GM12872 (cell line): ENCODE measurements around the gene DNASE1L2.

Source experiments
- TF ChIP-seq, protein P1 (sequence below): IDR thresholded peaks from 3 replicates; pipeline ENCODE4 v1.5.1; 2011; ENCODE audit warnings: low read depth, mild to moderate bottlenecking, low read length, moderate library complexity; ENCODE audit not compliant: insufficient read depth

DNASE1L2 gene

DNA sequence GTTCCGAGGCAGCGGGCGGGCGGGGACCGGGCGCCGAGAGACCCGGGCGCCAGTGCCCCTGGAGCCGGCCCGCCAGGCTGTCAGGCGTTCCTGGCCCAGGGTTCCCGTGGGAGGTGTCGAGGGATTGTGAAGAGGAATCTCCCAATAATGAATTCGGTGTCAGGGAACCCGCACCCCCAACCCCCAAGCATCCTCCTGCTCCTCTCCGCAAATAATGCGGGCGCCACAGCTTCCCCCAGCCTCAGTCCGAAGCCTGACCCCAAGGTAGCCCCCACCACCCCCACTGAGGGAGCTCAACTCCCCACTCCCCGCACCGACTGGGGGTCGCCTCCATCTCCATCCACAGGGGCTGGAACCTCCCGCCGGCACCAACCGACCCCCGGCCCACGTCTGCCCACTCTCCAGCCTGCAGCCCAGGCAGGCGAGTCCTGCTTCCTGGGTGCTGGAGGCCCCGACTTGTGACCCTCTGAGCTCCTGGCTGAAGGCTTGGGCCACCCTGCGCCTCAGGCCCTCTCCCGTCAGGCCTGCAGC lies 39.2 kb upstream of the DNASE1L2 start:
- TF ChIP-seq, protein P1, sequence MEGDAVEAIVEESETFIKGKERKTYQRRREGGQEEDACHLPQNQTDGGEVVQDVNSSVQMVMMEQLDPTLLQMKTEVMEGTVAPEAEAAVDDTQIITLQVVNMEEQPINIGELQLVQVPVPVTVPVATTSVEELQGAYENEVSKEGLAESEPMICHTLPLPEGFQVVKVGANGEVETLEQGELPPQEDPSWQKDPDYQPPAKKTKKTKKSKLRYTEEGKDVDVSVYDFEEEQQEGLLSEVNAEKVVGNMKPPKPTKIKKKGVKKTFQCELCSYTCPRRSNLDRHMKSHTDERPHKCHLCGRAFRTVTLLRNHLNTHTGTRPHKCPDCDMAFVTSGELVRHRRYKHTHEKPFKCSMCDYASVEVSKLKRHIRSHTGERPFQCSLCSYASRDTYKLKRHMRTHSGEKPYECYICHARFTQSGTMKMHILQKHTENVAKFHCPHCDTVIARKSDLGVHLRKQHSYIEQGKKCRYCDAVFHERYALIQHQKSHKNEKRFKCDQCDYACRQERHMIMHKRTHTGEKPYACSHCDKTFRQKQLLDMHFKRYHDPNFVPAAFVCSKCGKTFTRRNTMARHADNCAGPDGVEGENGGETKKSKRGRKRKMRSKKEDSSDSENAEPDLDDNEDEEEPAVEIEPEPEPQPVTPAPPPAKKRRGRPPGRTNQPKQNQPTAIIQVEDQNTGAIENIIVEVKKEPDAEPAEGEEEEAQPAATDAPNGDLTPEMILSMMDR, result no peak

DNA sequence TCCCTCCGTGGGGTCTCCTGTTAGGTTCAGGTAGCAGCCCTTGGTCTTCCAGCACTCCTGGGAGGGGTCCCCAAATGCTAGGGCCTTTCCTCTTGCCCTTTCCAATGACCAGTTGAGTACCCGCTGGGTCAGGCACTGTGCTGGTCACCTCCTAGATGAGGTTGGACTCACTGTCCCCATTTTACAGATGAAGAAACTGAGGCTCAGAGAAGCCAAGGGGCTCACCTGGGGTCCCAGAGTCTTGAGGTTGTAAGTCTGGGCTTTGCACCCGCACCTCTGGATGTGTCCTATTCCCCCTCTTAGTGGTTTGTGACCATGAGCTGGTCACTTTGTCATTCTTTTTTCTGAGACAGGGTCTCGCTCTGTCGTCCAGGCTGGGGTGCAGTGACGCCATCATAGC lies 38.5 kb upstream of the DNASE1L2 start:
- TF ChIP-seq, protein P1, result no peak

DNA sequence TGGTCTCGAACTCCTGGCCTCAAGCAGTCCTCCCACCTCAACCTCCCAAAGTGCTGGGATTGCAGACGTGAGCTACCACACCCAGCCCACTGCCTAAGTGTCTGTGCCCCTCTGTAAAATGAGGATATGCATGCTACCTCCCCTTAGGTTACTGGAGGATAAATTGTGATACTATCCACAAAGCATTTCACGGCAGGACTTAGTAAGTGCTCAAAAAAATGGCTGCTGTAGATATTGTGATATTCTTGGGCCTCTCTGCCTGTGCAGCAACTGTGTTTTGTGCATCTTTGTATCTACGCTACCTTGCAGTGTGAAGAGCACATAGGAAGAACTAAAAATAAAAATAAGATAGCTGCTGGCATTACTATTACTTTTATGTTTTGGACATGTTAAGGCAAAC lies 38.0 kb upstream of the DNASE1L2 start:
- TF ChIP-seq, protein P1, result no peak

DNA sequence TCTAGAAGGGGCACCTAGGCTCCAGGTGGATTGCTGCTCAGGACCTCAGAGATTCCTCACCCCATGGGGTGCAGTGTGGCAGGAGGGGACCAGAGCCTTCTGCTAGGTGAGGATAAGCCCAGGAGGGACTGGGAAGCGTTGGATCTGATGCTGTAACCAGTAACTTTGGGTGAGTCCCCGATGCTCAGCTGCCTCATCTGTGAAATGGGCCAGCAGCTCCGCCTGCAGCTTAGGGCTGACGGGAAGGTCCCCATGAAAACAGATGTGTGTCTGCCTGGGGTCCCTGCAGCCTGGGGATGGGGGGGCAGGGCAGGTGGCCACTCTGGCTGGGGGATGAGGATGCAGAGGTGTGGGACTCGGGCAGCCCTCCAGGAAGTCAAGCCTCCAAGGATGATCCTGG lies 37.1 kb upstream of the DNASE1L2 start:
- TF ChIP-seq, protein P1, result no peak

DNA sequence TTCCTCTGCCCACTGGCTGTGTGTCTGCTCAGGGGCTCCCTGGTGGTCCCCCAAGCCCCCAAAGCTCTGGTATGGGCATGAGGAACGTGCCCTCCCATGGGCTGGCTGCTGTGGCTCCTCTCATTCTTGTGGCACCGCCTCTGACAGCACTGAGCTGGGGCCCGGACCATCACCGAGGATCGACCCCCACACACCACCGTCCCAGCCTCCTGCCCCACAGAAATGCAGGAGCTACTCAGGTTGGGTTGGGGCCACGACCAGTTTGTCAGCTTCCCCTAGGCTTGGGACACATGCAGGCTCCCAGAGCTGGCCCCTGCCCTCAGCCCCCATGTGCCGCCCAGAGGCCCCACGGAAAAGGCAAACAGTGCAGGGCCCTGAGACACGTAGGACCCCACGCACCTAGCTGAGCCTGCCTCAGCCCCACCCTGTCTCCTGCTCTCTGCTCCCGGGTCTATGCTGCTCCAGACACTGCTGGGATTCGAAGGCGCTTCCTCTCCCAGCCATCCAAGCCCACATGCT lies 36.6 kb upstream of the DNASE1L2 start:
- TF ChIP-seq, protein P1, result no peak

DNA sequence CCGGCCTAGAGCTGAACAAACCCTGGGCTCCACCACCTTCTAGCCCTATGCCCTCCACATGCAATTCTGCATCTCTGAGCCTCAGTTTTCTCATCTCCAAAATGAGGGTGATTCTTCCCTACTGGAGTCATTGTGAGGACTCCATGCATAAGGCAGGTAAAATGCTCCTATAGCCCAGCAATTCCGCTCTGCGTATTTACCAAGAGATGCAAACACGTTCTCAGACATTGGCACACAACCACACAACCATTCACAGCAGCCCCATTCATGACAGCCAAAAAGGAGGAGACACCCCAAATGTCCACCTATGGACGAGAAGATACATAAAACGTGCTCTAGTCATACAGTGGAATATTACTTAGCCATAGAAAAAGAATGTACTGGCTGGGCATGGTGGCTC lies 35.9 kb upstream of the DNASE1L2 start:
- TF ChIP-seq, protein P1, result no peak

DNA sequence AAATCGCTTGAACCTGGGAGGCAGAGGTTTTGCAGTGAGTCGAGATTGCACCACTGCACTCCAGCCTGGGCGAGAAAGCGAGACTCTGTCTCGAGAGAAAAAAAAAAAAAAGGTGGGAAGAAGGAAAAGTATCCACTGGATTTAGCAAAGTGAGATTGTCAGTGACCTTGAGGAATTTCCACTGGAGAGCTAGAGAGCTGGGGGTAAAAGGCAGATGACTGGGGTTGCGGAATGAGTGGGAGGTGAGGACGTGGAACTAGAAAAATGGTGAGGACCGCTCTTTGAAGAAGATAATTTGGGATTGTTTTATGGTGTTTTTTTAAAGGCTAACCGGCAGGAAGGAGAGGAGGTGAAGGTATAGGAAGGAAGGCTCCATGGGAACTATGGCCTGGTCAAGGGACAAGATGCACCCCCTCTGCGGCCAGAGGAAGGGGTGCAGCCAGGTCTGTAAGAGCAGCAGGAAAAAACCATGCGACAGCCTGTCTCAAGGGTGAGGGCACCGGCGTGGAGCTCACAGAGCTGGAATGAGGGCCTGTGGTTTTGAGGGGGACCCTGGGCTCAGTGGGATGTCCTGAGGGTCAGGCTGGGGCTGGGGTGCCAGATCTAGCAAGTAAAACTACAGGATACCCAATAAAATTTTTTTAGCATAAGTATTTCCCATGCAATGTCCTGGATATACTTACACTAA lies 31.7 kb upstream of the DNASE1L2 start:
- TF ChIP-seq, protein P1, result 0 out of 3 replicates have a peak, but pooled peaks have one; percentile 0
